ENCODE data around the gene ZNF618.

The ZNF618 gene

DNA sequence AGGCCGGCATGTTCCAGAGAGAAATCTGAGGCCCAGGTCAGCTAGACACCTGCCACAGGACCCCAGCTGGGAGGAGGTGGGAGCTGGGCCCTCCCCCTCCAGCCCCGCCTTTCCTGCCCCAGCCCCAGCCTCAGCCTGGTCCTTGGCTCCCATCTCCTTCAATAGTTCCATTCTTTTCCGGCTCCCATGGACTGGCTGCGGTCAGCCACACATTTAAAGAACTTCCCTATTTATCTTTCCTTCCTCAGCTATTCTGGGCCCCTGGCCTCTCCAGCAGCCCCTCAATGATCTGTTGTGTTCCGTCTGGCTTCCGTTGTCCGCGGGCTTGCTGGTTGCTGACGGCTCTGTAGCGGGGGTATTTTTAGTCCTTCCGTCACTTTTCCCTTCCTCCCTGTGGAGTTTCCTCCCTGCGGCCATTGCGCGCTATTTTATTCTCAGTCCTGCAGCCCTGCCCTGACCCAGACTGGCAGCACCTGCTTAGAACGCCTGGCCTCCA, 128.2 kb downstream of the ZNF618 start:
- peak; percentile 68 for DNase-seq

DNA sequence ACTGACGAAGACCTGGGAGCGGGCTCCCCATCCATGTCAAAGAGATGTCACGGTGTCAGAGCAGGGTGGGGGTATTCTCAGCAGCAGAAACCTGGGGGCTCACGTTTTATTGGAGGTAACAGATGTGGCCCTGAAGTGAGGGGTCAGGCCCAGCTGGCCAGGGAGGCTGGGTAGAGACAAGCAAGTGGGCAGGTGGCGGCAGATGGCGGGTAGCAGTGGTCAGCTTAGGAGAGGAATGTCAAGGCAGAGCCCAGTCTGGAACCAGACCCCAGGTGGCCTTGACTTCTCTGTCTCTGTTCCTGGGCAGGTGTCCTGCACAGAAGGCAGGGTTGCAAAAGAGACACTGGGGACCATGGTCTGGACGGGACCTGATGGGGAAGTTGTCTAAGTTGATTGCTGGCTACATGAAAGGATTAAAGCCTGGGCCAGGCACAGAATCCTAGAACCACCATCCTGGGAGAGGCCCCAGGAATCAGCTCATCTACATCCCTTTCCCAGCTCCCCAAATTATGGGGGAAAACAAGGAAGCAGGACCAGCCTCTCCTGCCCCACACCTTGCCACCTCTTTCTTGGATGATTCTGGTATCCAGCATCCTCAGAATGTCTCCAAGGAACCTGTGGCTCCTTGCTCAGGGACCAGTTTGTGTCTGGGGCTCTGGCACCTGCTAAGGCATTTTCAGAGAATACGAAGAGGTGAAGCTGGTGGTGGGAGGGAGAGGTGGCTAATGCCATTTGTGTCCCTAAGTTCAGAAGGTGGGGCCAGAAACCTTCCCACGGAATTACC, 129.5 kb downstream of the ZNF618 start:
- DNase-seq, result peak; percentile 27

DNA sequence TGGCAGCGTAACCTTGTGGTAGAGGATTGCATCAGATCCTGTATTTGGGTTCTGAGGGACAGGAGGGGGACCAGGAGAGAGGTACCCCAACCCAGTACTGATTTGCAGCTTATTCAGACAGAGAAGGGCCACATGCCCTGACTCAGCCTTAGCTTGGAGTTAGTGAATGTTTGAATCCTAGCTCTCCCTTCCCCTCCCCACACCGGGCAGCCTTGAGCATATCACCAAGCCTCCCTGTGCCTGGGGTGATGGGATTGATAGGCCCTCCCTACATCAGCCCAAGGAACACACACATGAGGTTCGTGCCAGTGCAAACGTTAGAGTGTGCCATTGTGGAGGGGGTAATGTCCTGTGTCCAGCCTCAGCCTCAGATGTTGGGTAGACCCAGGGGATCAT, 130.0 kb downstream of the ZNF618 start:
- peak; percentile 29 for DNase-seq

DNA sequence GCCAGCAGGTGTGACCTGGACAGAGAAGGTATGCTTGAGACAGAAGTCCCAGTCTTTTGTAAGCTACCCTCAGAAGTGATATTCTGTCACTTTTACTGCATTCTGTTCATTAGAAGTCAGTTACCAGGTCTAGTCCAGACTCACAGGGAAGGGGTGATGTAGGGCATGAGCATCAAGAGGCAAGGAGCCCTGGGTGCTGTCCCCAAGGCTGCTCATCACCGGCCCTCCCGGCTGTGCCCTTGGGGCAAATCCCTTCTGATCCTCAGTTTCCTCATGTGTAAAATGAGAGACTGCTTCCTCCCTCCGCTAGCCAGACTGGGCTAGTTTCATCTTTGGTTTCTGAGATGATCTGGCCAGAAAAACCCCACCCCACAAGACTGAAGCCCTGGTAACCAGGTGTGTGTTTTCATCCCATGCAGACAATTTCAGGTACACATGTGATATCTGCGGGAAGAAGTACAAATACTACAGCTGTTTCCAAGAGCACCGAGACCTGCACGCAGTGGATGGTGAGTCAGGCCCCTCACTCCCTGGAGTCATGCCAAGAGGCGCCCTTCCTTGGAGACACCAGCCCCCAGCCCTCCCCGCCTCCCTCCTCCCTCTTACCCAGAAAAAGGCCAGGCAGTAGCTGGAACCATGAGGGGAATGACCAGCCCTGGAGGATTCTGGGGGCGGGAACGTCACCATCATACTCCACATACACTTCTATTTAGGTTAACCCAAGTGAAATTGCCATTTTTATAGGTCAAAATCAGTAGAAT, 131.0 kb downstream of the ZNF618 start:
- DNase-seq, result peak; percentile 28

- peak; percentile 34 for DNase-seq
Observed at GRCh38 chr9:114007991-114008666, 132.0 kb downstream of the ZNF618 start.

- peak; percentile 35 for DNase-seq
Observed at GRCh38 chr9:114008667-114009410, 132.7 kb downstream of the ZNF618 start.

DNA sequence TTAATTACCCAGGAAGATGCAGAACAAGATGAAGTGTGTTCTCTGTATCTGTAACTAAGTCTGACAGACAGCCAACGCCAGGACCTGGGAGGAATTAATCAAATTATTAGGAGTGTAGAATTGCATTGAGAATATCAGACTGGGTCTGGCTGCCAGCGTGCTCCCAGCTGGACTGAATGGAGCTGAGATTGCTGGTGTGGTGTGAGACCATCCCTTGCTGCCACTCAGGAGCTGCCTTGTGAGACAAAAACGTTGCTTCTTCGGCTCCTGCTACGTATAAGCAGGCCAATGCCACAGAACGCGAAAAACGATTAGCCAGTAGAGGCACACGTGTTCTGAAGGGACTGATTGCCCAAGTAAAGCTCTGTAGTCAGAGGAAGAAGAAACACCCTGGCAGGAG, 135.2 kb downstream of the ZNF618 start:
- no peak for DNase-seq

DNA sequence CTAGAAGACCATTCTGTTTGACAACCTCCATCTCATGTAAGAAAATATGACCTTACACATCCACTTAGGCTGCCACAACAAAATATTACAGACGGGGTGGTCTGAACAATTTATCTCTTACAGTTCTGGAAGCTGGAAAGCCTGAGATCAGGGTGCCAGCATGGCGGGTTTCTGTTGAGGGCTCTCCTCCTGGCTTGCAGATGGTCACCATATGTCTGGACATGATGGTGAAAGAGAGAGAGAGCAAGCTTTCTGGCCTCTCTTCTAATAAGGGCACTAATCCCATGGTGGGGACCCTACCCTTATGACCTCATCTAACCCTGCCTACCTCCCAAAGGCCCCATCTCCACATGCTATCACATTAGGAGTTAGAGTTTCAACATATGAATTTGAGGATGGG, 136.0 kb downstream of the ZNF618 start:
- no peak for DNase-seq

GRCh38 chr9:114014044-114014443, 137.9 kb downstream of the ZNF618 start:
- DNase-seq, result no peak

GRCh38 chr9:114015607-114016006, 139.5 kb downstream of the ZNF618 start:
- no peak for DNase-seq

- DNase-seq, result no peak
Observed at GRCh38 chr9:114016101-114016500, 140.0 kb downstream of the ZNF618 start.

DNA sequence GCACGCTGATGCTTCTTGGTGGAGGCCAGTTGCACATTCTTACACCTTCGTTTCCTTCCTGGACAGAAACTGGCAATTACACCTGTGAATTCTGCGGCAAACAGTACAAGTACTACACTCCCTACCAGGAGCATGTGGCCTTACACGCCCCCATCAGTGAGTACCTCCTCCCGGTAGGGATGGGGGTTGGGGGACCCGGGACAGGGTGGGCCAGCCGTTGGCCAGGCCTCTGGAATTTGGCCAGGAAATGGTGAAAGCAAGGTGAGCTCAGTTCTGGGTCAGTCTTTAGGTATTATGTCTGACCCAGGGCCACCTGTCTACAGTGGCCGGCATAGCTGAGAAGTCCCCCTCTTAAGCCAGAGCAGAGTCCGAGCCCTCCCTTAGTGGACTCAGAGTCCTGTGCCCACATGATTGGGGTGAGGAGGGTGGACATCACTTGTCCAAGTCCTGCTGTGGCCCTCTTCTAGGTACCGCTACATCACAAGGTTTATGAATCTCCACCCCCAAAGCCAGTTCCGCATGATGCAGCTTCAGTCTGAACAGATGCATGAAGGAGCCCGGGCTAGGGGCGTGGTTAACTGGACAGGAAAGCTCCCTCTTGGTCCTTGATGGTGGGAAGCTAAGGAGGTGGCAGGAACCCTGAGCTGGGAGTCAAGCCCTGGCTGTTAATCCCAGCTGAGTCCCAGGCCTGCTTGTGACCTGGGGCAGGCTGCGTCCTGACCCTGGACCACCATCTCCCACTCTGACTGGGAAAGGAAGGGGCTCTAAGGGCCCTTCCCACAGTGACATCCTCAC, 140.7 kb downstream of the ZNF618 start:
- DNase-seq, result peak; percentile 30

- no peak for DNase-seq
Observed at GRCh38 chr9:114017741-114018715, 141.9 kb downstream of the ZNF618 start.

GRCh38 chr9:114021578-114021977, 145.5 kb downstream of the ZNF618 start:
- no peak for DNase-seq

DNA sequence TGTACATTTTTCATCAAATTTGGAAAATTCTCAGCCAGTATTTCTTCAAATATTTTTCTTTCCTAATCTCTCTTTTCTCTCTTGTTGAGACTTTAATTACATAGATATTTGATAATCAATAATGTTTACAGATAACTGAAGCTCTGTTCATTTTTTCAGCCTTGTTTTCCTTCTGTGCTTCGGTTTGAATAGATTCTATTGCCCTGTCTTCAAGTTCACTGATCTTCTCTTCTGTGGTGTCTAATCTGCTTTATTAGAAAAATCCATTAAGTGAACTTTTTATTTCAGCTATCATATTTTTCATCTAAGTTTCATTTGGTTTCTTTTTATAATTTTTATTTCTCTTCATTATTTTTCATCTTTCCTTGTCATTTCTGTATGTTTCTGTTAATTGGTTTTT, 147.9 kb downstream of the ZNF618 start:
- DNase-seq, result no peak

DNA sequence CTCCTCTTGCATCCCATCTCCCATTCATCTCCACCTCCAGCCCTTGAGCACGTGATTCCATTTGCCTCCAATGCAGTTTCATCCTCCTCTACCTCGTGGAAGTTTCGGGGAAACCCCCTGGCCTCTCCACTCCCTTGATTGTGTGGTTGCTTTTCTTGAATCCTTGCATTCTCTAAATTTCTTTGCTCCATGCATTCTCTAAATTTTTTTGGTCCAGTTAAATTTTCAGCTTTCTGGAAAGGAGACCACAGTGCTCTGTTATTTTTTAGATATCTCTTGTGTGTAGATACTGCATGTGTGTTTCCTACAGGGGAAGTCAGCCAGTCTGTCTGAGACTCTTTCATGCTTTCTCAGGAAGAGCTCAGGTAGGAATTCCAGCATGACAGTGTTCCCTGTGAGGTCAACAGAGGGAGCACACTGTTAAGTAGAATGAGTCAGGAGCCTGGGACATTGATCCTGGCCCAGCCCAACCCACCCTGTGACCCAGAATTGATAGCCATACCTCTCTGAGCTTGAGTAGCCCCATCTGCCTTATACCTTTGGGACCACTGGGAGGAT, 149.2 kb downstream of the ZNF618 start:
- no peak for DNase-seq

- no peak for DNase-seq
Observed at GRCh38 chr9:114025760-114026159, 149.7 kb downstream of the ZNF618 start.

- peak; percentile 35 for DNase-seq
Observed at GRCh38 chr9:114026335-114026734, 150.2 kb downstream of the ZNF618 start.

GRCh38 chr9:114027159-114027862, 151.2 kb downstream of the ZNF618 start:
- peak; percentile 19 for DNase-seq

Measured in right forelimb (tissue), 1 donor.